SK-N-DZ (cell line): ENCODE data around the gene ZBTB47.

Experiments used
- DNase-seq: peaks from one replicate; pipeline ENCODE4 v3.0.0-alpha.2; 2015; ENCODE audit warnings: low spot score

ZBTB47 gene

DNA sequence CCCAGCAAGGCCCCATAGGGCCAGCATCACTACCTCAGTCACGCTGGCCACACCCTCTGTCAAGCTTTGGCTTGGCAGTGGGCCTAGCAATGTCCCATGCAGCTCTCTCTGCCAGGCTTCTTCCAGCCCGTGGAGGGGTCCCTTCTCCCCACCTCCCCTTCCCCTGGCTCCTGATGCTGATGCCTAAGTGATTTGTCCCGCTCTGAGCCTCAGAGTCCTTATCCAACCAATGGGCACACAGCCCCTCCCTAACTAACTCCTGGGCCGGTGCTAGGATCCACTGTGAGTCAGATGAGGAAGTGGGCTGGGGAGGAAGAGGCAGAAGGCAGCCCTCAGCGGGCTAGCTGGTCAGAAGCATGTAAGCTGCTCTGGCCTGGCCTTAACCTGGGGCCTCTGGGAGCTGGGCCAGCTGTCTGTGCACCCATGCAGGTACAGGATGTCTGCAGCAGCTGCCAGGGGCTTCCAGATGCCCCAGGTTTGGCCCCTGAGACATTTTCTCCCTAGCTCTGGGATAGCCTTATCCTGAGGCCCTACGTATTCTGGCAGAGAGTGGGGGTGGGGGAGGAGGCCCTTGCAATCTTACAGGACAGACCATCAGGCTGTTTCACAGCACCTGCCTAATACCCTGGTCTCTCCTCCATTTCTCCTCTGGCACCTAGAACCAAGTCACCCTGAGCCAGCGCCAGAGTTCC, 740 bp upstream of the ZBTB47 start:
- no peak for DNase-seq

DNA sequence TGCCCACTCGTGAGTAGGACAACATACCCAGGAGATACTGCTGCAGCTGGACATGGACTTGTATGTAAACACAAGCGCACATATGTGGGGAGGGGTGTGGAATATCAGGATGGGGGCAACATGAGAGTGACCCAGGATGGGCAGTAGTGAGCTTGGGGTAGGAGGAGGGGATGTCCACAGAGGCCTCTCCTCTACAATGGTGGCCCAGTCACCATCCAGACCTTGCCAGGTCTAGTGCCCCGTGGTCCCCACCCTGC, 266 bp upstream of the ZBTB47 start:
- no peak for DNase-seq

DNA sequence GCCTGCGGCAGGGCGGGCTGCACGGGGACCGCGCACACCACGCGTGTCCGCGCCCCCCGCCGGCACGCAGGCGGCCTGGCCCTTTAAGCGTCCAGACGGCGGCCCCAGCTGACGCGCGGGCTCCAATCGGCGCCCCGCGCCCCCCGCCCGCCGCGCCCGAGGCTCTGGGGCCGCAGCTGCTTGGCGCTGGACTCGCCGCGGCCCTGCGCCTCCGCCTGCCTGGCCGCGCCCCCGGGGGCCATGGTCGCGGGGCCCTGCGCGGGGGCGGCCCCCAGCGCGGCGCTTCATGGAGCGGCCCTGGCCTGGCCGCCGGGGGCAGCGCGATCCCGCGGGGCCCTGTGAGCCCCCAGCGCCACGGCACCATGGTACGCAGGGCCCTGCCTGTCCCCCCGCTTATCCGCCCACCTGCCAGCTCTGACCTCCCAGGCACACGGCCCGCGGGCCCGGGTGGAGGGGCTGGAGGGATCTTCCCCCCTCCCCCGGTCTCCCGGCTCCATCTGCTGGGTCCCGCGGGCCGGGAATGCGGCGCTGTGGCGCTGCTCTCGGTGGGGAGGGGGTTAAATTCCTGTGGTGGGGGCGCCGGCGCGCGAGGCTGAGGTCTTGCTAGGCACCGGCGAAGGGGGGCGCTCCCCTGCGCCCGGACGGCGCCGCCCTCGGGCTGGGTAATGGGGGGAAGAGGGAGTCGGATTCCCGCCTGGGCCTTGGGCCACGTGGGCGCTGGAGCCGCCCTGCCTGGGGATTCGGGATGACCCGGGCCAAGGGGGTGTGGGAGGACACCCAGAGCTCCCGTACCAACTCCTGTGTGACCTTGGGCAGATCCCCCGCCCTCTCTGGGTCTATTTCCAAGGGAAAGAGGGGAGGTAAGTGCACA, 1.1 kb downstream of the ZBTB47 start:
- DNase-seq = no peak

DNA sequence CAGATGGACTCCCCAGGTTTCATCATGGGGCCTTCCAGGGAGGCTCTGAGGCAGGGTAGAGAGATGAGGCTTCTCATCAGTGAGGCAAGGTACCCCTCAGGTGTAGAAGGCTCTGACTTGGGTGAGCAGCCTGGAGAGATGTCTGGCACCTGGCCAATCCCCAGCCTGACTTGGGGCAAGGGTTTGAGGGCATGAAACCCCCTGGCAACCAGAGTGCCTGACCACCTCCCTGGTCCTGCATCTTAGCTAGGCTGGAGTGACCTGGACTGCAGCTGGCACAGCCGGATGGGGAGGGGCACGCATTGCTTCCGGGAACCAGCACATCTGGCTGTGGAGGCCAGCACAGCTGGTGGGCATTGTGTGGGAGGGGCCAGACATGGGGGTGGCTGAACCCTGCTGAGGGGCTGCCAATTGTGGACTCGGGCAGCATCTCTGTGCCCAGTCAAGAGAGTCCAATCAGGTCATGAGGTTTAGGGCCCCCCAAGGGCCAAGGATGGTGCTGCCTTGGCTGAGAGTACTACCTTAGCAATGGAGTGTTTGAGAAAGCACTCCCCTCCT, 1.9 kb downstream of the ZBTB47 start:
- no peak for DNase-seq

DNA sequence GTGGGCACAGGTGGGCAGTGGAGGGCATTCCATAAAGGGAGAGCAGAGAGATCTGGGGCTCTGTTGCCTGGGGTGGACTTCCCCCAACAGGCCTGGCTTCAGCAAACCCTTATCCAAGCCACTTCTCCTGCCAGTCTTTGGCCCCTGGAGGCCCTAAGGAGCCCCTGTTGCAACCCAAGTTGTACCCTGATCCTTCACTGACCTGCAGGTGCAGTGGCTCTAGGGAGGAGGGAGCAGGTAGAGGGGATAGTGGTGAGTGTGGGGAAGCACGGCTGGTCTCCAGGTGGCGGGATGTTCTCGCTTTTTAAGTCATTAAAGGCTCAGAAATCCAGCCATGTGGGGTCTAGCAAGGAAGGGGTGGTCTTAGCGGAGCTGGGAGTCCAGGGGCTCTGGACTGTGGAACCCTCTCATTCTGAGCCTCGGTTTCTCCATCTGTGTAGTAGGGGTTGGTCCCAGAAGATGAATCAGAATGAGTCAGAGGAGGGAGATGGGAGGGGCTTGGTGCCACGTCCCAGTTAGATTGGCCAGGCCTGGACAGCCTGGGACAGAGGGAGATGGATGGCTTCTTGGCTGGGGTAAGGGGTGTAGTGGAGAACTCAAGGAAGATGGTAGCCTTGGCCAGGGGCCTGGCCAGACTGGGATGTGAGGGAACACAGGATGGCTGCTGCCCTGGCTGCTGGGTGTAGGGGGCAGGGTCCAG, 2.6 kb downstream of the ZBTB47 start:
- DNase-seq = no peak

DNA sequence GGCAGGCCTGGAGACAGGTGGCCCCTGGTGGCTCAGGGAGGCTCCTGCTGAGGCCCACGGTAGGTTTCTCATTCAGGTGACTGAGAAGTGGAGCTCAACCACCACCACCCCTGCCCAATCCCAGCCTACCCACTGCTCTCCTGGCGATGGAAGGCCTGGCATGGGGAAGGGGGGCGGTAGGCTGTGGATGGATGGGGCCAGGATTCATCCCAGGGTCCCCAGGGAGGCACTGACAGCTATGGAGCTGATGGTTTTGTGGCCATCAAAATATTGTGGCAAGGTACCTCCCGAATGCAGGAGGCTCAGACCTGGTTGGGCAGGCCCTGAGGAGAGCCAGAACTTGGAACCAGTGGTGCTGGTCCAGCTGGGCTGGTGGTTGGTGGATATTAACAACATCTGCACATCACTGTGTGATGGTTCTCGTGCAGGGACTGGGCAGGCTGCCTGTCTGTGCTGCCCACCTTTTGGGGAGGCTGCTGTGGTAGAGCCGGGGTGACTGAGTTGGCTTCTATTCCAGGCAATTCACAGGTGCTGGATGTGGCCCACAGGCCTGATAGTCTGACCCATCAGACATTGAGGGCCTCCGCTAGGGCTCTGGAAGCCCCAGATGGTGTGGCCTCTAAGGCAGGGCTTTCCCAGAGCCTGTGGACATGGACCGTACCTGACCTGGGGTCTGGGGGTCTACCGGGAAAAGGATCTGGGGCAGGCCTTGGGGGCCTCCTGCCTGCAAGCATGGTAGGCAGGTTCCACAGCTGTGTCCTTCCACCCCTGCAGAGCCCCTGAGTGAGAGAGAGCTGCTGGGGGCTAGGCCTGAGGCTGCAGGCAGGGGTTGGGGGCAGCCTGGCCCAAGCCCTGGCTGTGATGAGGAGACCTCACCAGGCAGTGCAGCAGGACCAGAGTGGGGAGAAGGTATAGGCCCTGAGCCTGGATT, 3.4 kb downstream of the ZBTB47 start:
- no peak for DNase-seq

DNA sequence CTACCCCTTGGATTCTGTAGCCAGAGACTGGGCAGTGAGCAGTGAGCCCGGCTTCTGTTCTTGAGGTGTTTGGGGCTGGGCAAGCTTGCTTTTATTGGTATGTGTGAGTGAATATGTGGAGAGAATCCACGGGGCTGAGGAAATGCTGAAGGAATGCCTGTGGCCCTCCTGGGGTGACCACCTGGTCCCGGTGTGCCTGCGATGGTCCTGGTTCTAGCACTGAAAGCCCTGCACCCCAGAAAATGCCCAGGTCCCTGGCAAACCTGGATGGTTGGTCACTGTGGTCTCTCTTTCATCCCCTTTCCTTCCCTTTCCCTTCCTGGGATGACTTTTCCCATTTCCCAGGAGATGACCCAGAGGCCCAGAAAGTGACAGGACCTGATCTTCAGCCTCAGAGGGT, 4.2 kb downstream of the ZBTB47 start:
- no peak for DNase-seq

DNA sequence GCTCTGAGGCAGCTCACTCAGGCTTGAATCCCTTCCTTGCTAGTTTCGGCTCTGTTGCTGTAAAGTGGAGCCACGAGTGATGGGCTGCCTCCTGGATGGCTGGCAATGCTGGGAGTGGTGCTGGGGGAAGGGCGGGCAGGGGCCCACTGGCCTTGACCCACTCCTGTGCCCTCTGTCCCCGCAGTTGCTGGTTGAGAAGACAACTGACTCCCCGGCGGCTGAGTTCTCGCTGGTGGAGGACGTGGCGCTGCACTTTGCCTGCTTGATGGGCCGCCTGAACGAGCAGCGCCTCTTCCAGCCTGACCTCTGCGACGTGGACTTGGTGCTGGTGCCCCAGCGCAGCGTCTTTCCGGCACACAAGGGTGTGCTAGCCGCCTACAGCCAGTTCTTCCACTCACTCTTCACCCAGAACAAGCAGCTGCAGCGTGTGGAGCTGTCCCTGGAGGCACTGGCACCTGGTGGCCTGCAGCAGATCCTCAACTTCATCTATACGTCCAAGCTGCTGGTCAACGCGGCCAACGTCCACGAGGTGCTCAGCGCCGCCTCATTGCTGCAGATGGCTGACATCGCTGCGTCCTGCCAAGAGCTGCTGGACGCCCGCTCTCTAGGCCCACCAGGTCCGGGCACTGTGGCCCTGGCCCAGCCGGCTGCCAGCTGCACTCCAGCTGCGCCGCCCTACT, 4.7 kb downstream of the ZBTB47 start:
- no peak for DNase-seq

DNA sequence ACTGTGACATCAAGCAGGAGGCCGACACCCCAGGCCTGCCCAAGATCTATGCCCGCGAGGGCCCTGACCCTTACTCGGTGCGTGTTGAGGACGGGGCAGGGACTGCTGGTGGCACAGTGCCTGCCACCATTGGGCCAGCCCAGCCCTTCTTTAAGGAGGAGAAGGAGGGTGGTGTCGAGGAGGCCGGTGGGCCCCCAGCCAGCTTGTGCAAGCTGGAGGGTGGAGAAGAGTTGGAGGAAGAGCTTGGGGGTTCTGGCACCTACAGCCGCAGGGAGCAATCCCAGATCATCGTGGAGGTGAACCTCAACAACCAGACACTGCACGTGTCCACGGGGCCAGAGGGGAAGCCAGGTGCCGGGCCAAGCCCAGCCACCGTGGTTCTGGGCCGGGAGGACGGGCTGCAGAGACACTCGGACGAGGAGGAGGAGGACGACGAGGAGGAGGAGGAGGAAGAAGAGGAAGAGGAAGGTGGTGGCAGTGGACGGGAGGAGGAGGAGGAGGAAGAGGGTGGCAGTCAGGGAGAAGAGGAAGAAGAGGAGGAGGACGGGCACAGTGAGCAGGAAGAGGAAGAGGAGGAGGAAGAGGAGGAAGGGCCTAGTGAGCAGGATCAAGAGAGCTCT, 5.4 kb downstream of the ZBTB47 start:
- DNase-seq = no peak

DNA sequence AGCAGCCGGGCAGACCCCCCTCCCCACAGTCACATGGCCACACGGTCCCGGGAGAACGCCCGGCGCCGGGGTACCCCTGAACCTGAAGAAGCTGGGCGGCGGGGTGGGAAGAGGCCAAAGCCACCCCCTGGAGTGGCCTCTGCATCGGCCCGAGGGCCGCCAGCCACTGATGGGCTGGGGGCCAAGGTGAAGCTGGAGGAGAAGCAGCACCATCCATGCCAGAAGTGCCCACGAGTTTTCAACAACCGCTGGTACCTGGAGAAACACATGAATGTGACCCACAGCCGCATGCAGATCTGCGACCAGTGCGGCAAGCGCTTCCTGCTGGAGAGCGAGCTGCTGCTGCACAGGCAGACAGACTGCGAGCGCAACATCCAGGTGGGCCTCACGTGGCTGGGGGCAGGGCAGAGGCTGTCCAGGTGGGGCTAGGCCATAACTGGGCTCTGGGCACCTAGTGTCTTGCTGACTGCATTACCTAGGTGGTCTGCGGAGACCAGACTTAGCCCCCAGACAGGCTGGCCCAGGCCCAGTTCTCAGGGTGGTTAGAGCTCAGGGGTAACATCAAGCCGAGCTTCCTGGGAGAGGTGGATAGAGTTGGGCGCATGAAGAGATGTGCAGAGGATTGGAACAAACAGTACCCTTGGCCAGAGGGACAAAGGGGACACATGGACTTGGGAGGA, 6.1 kb downstream of the ZBTB47 start:
- DNase-seq = no peak

DNA sequence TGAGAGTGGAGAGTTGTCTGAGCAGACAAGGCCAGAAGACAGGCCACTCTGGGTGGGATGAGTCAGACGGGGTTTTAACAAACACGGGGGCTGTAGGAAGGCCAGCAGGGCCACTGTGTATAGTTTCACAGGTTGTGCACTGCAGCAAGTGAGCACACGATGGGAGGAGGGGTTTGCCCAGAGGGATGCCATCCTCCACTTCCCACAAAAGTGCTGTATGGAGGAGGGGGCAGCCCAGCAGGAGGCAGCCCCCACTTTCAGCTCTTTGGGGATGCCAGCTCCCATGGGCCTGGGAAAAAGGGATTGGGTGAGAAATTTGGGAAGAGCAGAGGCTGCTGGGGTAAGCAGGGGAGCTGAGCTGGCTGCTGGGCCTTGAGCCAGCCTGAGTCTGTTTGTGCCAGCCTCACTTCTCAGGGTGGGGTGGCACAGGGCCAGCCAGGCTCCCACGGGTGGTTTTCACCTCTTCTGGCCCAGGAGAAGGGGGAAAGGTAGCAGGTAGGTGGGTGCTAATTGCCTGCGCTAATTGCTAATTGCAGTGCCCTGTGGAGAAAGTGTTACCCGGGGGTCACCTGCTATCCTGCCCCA, 6.7 kb downstream of the ZBTB47 start:
- no peak for DNase-seq

DNA sequence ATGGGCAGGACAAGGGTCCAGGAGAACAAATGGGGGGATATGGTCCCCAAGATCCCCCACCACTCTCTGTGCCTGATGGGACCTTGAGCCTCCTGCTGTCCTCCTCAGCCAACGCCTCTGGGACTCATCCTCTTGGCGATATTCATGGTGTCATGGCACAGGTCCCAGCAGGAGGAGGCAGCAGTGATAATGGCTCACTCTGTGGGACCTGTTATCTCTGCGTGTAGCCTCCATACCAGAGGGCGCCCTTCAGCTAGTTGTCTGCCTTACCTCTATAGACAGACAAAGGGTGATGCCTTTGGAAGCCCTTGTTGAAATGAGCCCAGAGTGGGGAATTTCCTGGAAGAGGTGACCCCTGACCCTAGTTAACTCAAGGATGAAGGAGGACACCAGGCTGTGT, 7.4 kb downstream of the ZBTB47 start:
- DNase-seq = no peak

DNA sequence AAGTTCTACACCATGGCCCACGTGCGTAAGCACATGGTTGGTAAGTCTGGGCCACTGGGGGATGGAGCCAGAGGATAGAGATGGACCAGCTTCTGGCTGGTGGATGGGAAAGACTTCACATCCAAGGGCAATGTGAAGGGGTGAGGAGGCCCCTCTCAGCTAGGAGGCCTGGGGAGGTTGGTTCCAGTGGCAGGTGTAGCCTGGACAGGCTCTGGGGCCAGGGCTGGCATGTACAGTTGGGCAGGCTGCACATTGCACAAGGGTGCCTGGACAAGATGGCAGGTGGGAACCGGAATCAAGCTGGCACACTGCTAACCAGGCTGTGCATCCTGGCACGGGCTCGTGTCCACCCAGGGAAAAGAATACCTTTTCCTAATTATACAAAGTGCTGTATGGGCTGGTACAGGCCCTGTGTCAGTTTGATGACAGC, 8.1 kb downstream of the ZBTB47 start:
- DNase-seq = no peak

DNA sequence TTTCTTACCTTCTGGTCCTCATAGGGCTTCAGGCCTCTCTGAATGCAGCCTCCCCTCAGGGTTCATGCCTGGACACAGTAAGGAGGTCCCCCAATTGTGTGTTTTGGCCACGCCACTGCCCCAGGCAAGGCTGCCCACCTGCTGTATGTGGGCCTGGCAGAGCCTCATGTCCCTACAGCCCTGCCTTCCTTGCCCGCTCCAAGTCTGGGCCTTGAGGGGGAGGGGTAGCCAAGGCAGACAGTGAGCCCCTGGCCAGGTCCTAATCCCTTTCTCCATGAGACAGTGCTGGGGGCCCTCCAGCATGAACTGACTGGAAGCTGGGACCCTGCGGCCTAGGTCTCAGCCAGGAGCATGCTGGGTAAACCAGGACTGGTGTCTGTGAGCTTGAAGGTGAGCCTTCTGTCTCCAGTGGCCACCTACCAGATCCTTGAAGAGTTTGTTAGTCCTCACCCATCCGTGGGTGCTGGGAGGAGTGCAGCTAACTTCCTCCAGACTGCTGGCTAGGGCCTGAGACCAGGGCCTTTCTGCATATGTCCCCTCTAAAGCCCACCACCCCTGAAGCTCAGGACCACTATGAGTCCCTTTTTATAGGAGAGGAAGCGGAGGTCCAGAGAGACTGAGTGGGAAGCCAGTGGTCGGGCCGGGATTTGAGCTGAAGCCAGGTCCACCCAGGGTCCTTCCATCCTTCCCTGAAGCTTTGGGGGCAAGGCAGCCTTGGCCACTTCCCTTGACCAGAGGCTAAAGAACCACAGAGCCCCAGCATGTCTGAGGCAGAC, 8.7 kb downstream of the ZBTB47 start:
- DNase-seq = no peak

DNA sequence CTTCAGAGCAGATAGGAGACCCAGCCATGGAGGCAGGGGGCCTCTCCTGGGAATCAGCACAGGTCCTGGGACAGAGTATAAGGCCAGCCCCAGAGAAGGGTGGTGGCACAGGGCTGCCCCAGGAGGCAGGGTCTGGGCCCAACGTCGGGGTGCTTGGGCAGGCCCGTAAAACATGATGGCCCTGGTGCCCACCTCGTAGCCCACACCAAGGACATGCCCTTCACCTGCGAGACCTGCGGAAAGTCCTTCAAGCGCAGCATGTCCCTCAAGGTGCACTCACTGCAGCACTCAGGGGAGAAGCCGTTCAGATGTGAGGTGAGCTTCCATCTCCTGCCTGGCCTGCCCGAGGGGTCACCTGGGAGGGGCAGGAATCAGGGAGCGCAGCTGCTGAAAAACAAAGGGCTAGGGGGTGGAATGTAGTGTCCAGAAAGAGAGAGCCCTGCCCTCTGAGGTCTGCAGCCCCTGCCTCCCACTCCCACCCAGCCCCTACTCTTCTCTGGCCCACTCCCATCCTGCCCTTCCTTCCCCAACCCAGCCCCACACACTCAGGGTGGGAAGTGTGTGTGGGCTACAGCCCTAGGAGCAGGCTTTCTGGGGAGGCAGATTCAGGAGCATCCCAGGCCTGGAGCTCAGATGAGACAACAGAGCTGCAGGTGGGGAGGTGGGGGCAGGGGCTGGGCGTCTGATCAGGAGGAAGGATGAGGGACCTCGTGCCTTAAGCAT, 9.5 kb downstream of the ZBTB47 start:
- no peak for DNase-seq

DNA sequence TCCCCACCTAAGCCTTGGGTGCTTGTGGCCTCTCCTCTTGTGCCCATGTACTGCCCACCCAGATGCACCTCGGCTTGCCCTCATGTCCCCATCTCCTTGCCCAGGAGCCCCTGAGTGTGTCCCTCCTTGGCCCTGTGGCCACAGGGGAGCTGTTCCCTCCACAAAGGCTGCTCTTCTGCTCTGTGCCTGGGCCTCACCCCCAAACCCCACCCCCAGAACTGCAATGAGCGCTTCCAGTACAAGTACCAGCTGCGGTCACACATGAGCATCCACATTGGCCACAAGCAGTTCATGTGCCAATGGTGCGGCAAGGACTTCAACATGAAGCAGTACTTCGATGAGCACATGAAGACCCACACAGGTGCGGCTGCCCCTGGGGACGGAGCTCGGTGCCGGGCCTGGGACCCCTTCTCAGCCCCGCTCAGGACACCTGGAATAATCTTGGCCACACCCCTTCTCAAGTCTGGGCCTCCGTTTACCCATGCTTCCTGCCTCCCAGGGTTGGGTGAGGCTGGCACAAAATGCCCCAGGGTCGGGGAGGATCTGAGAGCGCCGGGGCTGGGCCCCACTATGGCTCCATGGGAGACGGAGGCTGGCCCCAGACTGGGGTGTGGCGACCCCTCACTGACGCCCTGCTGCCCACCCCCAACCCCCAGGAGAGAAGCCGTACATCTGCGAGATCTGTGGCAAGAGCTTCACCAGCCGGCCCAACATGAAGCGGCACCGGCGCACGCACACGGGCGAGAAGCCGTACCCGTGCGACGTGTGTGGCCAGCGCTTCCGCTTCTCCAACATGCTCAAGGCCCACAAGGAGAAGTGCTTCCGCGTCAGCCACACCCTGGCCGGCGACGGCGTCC, 10.3 kb downstream of the ZBTB47 start:
- no peak for DNase-seq

DNA sequence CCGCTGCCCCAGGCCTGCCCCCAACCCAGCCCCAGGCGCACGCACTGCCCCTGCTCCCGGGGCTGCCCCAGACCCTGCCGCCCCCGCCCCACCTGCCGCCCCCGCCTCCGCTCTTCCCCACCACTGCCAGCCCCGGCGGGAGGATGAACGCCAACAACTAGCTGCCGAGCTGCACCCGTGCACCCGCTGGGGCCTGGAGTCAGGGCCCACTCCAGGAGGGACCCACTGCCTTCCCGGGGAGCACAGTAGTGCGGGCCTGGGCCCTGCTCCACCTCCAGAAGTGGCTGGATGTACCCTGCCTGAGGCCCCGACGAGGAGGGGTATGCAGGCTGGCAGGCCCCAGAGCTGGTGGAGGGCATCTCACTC, 10.9 kb downstream of the ZBTB47 start:
- no peak for DNase-seq
